ENCODE data around the gene GNL3.

GNL3 gene

GRCh38 chr3:52705688-52706686 is 20.2 kb downstream of the GNL3 start, which contains the start of the genes GLT8D1 and SPCS1:
TSS of gene GLT8D1 (minus strand) at chr3:52705791. CDS start at chr3:52700460, 5,331 bp downstream.
TSS of gene SPCS1 (plus strand) at chr3:52706106. CDS start at chr3:52706247, 141 bp downstream.
- Histone ChIP-seq H3K36me3 (ENCODE audit: control insufficient read depth, insufficient read depth, low read length, severe bottlenecking) (peaks cover 19% of the 10 kb centered on the region), H3K4me1 (ENCODE audit: control insufficient read depth, insufficient read depth, low read length) (peaks cover 27% of the 10 kb centered on the region), H3K4me3 (ENCODE audit: low read length) (peak within 1 kb of the TSS; percentile 96), H3K9me3 (ENCODE audit: control insufficient read depth, low read length) (no peaks in the 10 kb centered on the region), H3K27me3 (replicated peaks; ENCODE audit: control insufficient read depth, insufficient read depth, low read length) (no peaks in the 10 kb centered on the region), H3K9ac (ENCODE audit: low read length) (peak within 1 kb of the TSS; percentile 97)
- peak; percentile 95 for DNase-seq (ENCODE audit: low read depth)

- Histone ChIP-seq H3K4me3 (ENCODE audit: low read length) (peak overlapping the region; percentile 96), H3K36me3 (ENCODE audit: control insufficient read depth, insufficient read depth, low read length, severe bottlenecking) (peaks cover 27% of the 10 kb centered on the region)
- no peak for DNase-seq (ENCODE audit: low read depth)
Observed at GRCh38 chr3:52707585-52707984, 21.8 kb downstream of the GNL3 start.

GRCh38 chr3:52710512-52710911 is 24.7 kb downstream of the GNL3 start:
- no peak overlapping the region for H3K9ac ChIP-seq (ENCODE audit: low read length)
- H3K4me3 ChIP-seq (ENCODE audit: low read length): no peak overlapping the region
- peaks cover 14% of the 10 kb centered on the region for H3K4me1 ChIP-seq (ENCODE audit: control insufficient read depth, insufficient read depth, low read length)
- no peaks in the 10 kb centered on the region for H3K27me3 ChIP-seq (replicated peaks; ENCODE audit: control insufficient read depth, insufficient read depth, low read length)
- no peaks in the 10 kb centered on the region for H3K9me3 ChIP-seq (ENCODE audit: control insufficient read depth, low read length)
- H3K36me3 ChIP-seq (ENCODE audit: control insufficient read depth, insufficient read depth, low read length, severe bottlenecking): peaks cover 27% of the 10 kb centered on the region
- no peak for DNase-seq (ENCODE audit: low read depth)

More at GRCh38 chr3:52707585-52707984, 21.8 kb downstream of the GNL3 start:
- Histone ChIP-seq H3K27me3 (replicated peaks; ENCODE audit: control insufficient read depth, insufficient read depth, low read length) (no peaks in the 10 kb centered on the region), H3K9ac (ENCODE audit: low read length) (peak overlapping the region; percentile 97), H3K9me3 (ENCODE audit: control insufficient read depth, low read length) (no peaks in the 10 kb centered on the region), H3K4me1 (ENCODE audit: control insufficient read depth, insufficient read depth, low read length) (peaks cover 27% of the 10 kb centered on the region)

- DNase-seq (ENCODE audit: low read depth): no peak
- Histone ChIP-seq H3K4me3 (ENCODE audit: low read length) (no peak overlapping the region), H3K9ac (ENCODE audit: low read length) (no peak overlapping the region), H3K4me1 (ENCODE audit: control insufficient read depth, insufficient read depth, low read length) (peaks cover 6% of the 10 kb centered on the region), H3K36me3 (ENCODE audit: control insufficient read depth, insufficient read depth, low read length, severe bottlenecking) (peaks cover 26% of the 10 kb centered on the region), H3K27me3 (replicated peaks; ENCODE audit: control insufficient read depth, insufficient read depth, low read length) (no peaks in the 10 kb centered on the region), H3K9me3 (ENCODE audit: control insufficient read depth, low read length) (no peaks in the 10 kb centered on the region)
Observed at GRCh38 chr3:52712291-52713212, 26.7 kb downstream of the GNL3 start.

GRCh38 chr3:52714335-52715302 is 28.8 kb downstream of the GNL3 start:
- no peak overlapping the region for H3K9ac ChIP-seq (ENCODE audit: low read length)
- no peak for DNase-seq (ENCODE audit: low read depth)
- peaks cover 10% of the 10 kb centered on the region for H3K36me3 ChIP-seq (ENCODE audit: control insufficient read depth, insufficient read depth, low read length, severe bottlenecking)
- peaks cover under 1% of the 10 kb centered on the region for H3K9me3 ChIP-seq (ENCODE audit: control insufficient read depth, low read length)
- no peaks in the 10 kb centered on the region for H3K27me3 ChIP-seq (replicated peaks; ENCODE audit: control insufficient read depth, insufficient read depth, low read length)
- no peaks in the 10 kb centered on the region for H3K4me1 ChIP-seq (ENCODE audit: control insufficient read depth, insufficient read depth, low read length)
- no peak overlapping the region for H3K4me3 ChIP-seq (ENCODE audit: low read length)

- peaks cover 3% of the 10 kb centered on the region for H3K9me3 ChIP-seq (ENCODE audit: control insufficient read depth, low read length)
- no peak overlapping the region for H3K9ac ChIP-seq (ENCODE audit: low read length)
- no peaks in the 10 kb centered on the region for H3K27me3 ChIP-seq (replicated peaks; ENCODE audit: control insufficient read depth, insufficient read depth, low read length)
- no peak for DNase-seq (ENCODE audit: low read depth)
- H3K4me3 ChIP-seq (ENCODE audit: low read length): no peak overlapping the region
- H3K4me1 ChIP-seq (ENCODE audit: control insufficient read depth, insufficient read depth, low read length): peaks cover 2% of the 10 kb centered on the region
- H3K36me3 ChIP-seq (ENCODE audit: control insufficient read depth, insufficient read depth, low read length, severe bottlenecking): peaks cover 10% of the 10 kb centered on the region
Observed at GRCh38 chr3:52715714-52716305, 30.0 kb downstream of the GNL3 start.

- Histone ChIP-seq H3K4me3 (ENCODE audit: low read length) (no peak overlapping the region), H3K27me3 (replicated peaks; ENCODE audit: control insufficient read depth, insufficient read depth, low read length) (no peaks in the 10 kb centered on the region), H3K36me3 (ENCODE audit: control insufficient read depth, insufficient read depth, low read length, severe bottlenecking) (peaks cover 3% of the 10 kb centered on the region), H3K4me1 (ENCODE audit: control insufficient read depth, insufficient read depth, low read length) (peaks cover 5% of the 10 kb centered on the region), H3K9ac (ENCODE audit: low read length) (no peak overlapping the region), H3K9me3 (ENCODE audit: control insufficient read depth, low read length) (peaks cover 3% of the 10 kb centered on the region)
- no peak for DNase-seq (ENCODE audit: low read depth)
Observed at GRCh38 chr3:52719618-52720017, 33.8 kb downstream of the GNL3 start.

GRCh38 chr3:52721002-52721729 is 35.3 kb downstream of the GNL3 start:
- DNase-seq (ENCODE audit: low read depth): no peak
- peaks cover 3% of the 10 kb centered on the region for H3K36me3 ChIP-seq (ENCODE audit: control insufficient read depth, insufficient read depth, low read length, severe bottlenecking)
- H3K4me1 ChIP-seq (ENCODE audit: control insufficient read depth, insufficient read depth, low read length): peaks cover 5% of the 10 kb centered on the region
- H3K4me3 ChIP-seq (ENCODE audit: low read length): no peak overlapping the region
- H3K27me3 ChIP-seq (replicated peaks; ENCODE audit: control insufficient read depth, insufficient read depth, low read length): no peaks in the 10 kb centered on the region
- no peak overlapping the region for H3K9ac ChIP-seq (ENCODE audit: low read length)
- peaks cover 3% of the 10 kb centered on the region for H3K9me3 ChIP-seq (ENCODE audit: control insufficient read depth, low read length)

- peaks cover 3% of the 10 kb centered on the region for H3K36me3 ChIP-seq (ENCODE audit: control insufficient read depth, insufficient read depth, low read length, severe bottlenecking)
- H3K9ac ChIP-seq (ENCODE audit: low read length): no peak overlapping the region
- peaks cover 5% of the 10 kb centered on the region for H3K4me1 ChIP-seq (ENCODE audit: control insufficient read depth, insufficient read depth, low read length)
- no peak overlapping the region for H3K4me3 ChIP-seq (ENCODE audit: low read length)
- H3K9me3 ChIP-seq (ENCODE audit: control insufficient read depth, low read length): peaks cover 3% of the 10 kb centered on the region
- no peaks in the 10 kb centered on the region for H3K27me3 ChIP-seq (replicated peaks; ENCODE audit: control insufficient read depth, insufficient read depth, low read length)
- DNase-seq (ENCODE audit: low read depth): no peak
Observed at GRCh38 chr3:52721730-52722008, 35.8 kb downstream of the GNL3 start.

- DNase-seq (ENCODE audit: low read depth): no peak
- Histone ChIP-seq H3K4me3 (ENCODE audit: low read length) (no peak overlapping the region), H3K36me3 (ENCODE audit: control insufficient read depth, insufficient read depth, low read length, severe bottlenecking) (peaks cover 3% of the 10 kb centered on the region), H3K4me1 (ENCODE audit: control insufficient read depth, insufficient read depth, low read length) (peaks cover 5% of the 10 kb centered on the region), H3K9ac (ENCODE audit: low read length) (no peak overlapping the region), H3K27me3 (replicated peaks; ENCODE audit: control insufficient read depth, insufficient read depth, low read length) (no peaks in the 10 kb centered on the region), H3K9me3 (ENCODE audit: control insufficient read depth, low read length) (peaks cover 3% of the 10 kb centered on the region)
Observed at GRCh38 chr3:52722491-52722890, 36.7 kb downstream of the GNL3 start.
